GM19035 (cell line): ENCODE data around the gene GRK1.
A peak's percentile ranks its signal among the peaks of the same experiment; 100 is the strongest.
"Not testable (repeated sequence)": the region's sequence is repeated elsewhere in the genome, so short reads cannot be mapped to it uniquely, and the experiment has no call there.

Source experiments
- ATAC-seq: cut with Tn5 transposase; IDR thresholded peaks from one replicate; pipeline ENCODE4 v1.9.1; 2021; ENCODE audit not compliant: unreplicated experiment

GRK1 gene

DNA sequence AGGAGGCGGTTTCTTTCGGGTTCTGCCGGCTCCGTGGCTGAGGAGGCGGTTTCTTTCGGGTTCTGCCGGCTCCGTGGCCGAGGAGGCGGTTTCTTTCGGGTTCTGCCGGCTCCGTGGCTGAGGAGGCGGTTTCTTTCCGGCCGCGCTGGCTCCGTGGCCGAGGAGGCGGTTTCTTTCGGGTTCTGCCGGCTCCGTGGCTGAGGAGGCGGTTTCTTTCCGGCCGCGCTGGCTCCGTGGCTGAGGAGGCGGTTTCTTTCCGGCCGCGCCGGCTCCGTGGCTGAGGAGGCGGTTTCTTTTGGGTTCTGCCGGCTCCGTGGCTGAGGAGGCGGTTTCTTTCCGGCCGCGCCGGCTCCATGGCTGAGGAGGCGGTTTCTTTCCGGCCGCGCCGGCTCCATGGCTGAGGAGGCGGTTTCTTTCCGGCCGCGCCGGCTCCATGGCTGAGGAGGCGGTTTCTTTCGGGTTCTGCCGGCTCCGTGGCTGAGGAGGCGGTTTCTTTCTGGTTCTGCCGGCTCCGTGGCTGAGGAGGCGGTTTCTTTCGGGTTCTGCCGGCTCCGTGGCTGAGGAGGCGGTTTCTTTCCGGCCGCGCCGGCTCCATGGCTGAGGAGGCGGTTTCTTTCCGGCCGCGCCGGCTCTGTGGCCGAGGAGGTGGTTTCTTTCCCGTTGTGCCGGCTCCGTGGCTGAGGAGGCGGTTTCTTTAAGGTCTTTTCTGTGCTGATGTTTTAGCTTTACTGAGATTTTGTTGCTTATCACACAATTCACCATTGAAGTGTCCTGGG is 85.4 kb downstream of the GRK1 start:
- ATAC-seq: not testable (repeated sequence)

GRCh38 chr13:113753171-113753570 is 86.2 kb downstream of the GRK1 start:
- ATAC-seq: no peak

GRCh38 chr13:113754242-113754641 is 87.2 kb downstream of the GRK1 start:
- ATAC-seq: no peak

GRCh38 chr13:113754691-113755090 is 87.7 kb downstream of the GRK1 start:
- no peak for ATAC-seq

- no peak for ATAC-seq
Observed at GRCh38 chr13:113756441-113757097, 89.5 kb downstream of the GRK1 start.

DNA sequence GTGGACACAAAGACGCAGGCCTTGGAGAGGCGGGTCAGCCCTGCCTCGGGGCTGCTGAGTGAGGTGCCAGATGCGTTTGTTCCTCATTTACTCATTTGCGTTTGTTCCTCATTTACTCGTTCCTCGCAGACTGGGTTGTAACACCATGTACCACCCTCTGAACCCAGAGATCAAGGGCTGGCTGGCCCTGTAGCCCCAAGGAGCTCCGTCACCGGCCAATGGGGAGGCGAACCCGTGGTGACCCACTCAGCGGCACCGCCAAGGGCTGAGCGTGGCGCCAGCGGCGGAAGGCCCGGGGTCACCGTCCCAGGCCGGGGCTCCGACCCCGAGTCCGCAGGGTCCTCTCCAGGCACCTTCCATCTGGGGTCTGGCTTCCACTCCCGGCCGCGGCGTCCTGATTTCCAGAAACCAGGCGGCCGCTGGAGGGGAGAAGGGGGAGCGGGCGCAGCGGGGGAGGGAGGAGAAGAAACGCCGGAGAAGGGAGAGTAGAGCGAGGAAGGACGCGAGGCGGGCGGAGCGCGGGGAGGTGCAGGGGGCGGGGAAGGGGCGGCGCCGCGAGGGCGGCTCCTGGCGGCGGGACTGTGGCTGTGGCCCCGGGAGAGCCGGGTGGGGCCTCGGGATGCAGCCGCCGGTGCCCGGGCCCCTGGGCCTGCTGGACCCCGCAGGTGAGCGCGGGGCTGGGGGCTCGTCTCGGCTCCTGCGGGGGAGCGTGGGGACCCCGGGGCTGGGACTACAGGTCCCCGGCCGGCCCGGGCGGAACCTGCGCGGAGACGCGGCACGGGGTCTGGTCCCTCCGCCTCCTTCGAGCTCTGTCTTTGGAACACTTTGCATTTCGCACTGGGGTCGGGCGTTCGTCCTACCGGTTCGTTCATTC is 91.9 kb downstream of the GRK1 start, which contains the start of gene TMEM255B:
Gene TMEM255B, plus strand, starts transcription at position 576 of the 874 bp plus-strand sequence. Its CDS starts 44 bp downstream, at position 620.
- ATAC-seq: peak; percentile 80

- no peak for ATAC-seq
Observed at GRCh38 chr13:113759525-113760137, 92.6 kb downstream of the GRK1 start.

DNA sequence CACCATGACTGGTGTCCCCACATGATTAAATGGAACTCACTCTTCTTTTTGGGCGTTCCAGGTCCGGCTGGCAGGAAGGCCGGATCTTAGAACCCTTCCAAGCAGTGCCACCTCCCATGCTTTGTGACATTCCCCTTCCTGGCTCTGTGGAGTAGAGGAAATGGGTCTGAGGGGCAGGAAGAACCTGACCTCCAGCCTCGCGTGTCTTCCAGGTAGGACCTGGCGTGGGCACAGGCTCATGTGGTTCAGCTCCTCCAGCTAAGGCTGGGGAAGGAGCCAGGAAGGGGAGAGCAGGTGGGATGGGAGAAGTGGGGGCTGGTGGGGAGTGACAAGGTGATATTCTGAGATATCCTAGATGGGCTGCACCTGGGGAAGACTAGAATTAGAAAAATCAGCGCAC is 94.1 kb downstream of the GRK1 start:
- no peak for ATAC-seq

GRCh38 chr13:113762075-113762474 is 95.1 kb downstream of the GRK1 start:
- no peak for ATAC-seq

DNA sequence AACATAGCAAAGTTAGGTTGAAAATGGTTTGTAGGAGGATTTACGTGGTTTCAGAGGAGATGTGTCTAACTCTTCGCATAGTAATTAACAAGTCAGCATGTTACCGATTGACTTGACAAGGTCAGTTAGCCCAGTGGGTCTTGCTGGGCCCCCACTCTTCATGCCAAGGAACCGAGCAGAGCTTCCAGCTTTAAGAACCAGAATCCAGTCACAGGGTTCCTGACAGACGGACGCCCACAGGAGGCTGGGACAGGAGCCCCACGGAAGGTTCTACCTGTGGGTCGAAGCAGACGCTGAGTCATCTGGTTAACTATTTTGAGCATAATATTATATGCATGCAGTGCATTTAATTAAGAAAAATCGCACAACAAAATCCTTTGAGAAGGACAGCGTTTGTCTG is 95.5 kb downstream of the GRK1 start:
- no peak for ATAC-seq

- ATAC-seq: no peak
Observed at GRCh38 chr13:113763254-113763653, 96.2 kb downstream of the GRK1 start.

GRCh38 chr13:113763961-113764792 is 97.2 kb downstream of the GRK1 start:
- no peak for ATAC-seq

GRCh38 chr13:113764793-113765563 is 98.0 kb downstream of the GRK1 start:
- ATAC-seq: no peak

GRCh38 chr13:113765564-113765910 is 98.5 kb downstream of the GRK1 start:
- ATAC-seq: no peak

- no peak for ATAC-seq
Observed at GRCh38 chr13:113766035-113766800, 99.2 kb downstream of the GRK1 start.

GRCh38 chr13:113767366-113767765 is 100.3 kb downstream of the GRK1 start:
- ATAC-seq: no peak

GRCh38 chr13:113768018-113768905 is 101.2 kb downstream of the GRK1 start:
- no peak for ATAC-seq

- ATAC-seq: no peak
Observed at GRCh38 chr13:113769106-113769505, 102.1 kb downstream of the GRK1 start.
